Measurements from ENCODE around the gene INO80.
"Not testable (repeated sequence)": the region's sequence is repeated elsewhere in the genome, so short reads cannot be mapped to it uniquely, and the experiment has no call there.

The INO80 gene

GRCh38 chr15:40976819-40977218 is 139.3 kb downstream of the INO80 start:
- H3K36me3 ChIP-seq (ENCODE audit: insufficient read depth, low read length) = peaks cover 60% of the 10 kb centered on the region
- H3K4me1 ChIP-seq (ENCODE audit: insufficient read depth, low read length) = no peaks in the 10 kb centered on the region
- H3K27ac ChIP-seq (ENCODE audit: low read depth, low read length) = no peak overlapping the region
- H3K27me3 ChIP-seq (ENCODE audit: control insufficient read depth in 1 of 2, insufficient read depth in 2 of 2, low read length in 2 of 2) = no peaks in the 10 kb centered on the region
- no peaks in the 10 kb centered on the region for H3K9me3 ChIP-seq (ENCODE audit: low read length)
- no peak overlapping the region for H3K4me3 ChIP-seq (ENCODE audit: low read depth in 1 of 2, low read length in 2 of 2)
- no peak overlapping the region for H3K9ac ChIP-seq (ENCODE audit: low read length)

- H3K36me3 ChIP-seq (ENCODE audit: insufficient read depth, low read length) = peaks cover 41% of the 10 kb centered on the region
- no peaks in the 10 kb centered on the region for H3K4me1 ChIP-seq (ENCODE audit: insufficient read depth, low read length)
- H3K27ac ChIP-seq (ENCODE audit: low read depth, low read length) = no peak overlapping the region
- H3K9me3 ChIP-seq (ENCODE audit: low read length) = no peaks in the 10 kb centered on the region
- no peak overlapping the region for H3K4me3 ChIP-seq (ENCODE audit: low read depth in 1 of 2, low read length in 2 of 2)
- H3K9ac ChIP-seq (ENCODE audit: low read length) = no peak overlapping the region
- no peaks in the 10 kb centered on the region for H3K27me3 ChIP-seq (ENCODE audit: control insufficient read depth in 1 of 2, insufficient read depth in 2 of 2, low read length in 2 of 2)
Measured at GRCh38 chr15:40974879-40975278, 141.2 kb downstream of the INO80 start.

GRCh38 chr15:40969363-40969762 is 146.7 kb downstream of the INO80 start:
- no peak overlapping the region for H3K9ac ChIP-seq (ENCODE audit: low read length)
- no peak overlapping the region for H3K27ac ChIP-seq (ENCODE audit: low read depth, low read length)
- no peak overlapping the region for H3K4me3 ChIP-seq (ENCODE audit: low read depth in 1 of 2, low read length in 2 of 2)
- no peaks in the 10 kb centered on the region for H3K4me1 ChIP-seq (ENCODE audit: insufficient read depth, low read length)
- no peaks in the 10 kb centered on the region for H3K27me3 ChIP-seq (ENCODE audit: control insufficient read depth in 1 of 2, insufficient read depth in 2 of 2, low read length in 2 of 2)
- no peaks in the 10 kb centered on the region for H3K36me3 ChIP-seq (ENCODE audit: insufficient read depth, low read length)
- no peaks in the 10 kb centered on the region for H3K9me3 ChIP-seq (ENCODE audit: low read length)

GRCh38 chr15:40968290-40969085 is 147.6 kb downstream of the INO80 start:
- H3K4me1 ChIP-seq (ENCODE audit: insufficient read depth, low read length) = no peaks in the 10 kb centered on the region

GRCh38 chr15:40964634-40965033 is 151.4 kb downstream of the INO80 start:
- Histone ChIP-seq H3K9ac (ENCODE audit: low read length) (no peak overlapping the region), H3K4me1 (ENCODE audit: insufficient read depth, low read length) (no peaks in the 10 kb centered on the region), H3K9me3 (ENCODE audit: low read length) (no peaks in the 10 kb centered on the region), H3K27me3 (ENCODE audit: control insufficient read depth in 1 of 2, insufficient read depth in 2 of 2, low read length in 2 of 2) (no peaks in the 10 kb centered on the region), H3K4me3 (ENCODE audit: low read depth in 1 of 2, low read length in 2 of 2) (no peak overlapping the region), H3K36me3 (ENCODE audit: insufficient read depth, low read length) (no peaks in the 10 kb centered on the region), H3K27ac (ENCODE audit: low read depth, low read length) (no peak overlapping the region)

More at GRCh38 chr15:40968290-40969085, 147.6 kb downstream of the INO80 start:
- Histone ChIP-seq H3K36me3 (ENCODE audit: insufficient read depth, low read length) (no peaks in the 10 kb centered on the region), H3K4me3 (ENCODE audit: low read depth in 1 of 2, low read length in 2 of 2) (no peak overlapping the region), H3K27me3 (ENCODE audit: control insufficient read depth in 1 of 2, insufficient read depth in 2 of 2, low read length in 2 of 2) (no peaks in the 10 kb centered on the region), H3K9ac (ENCODE audit: low read length) (no peak overlapping the region), H3K9me3 (ENCODE audit: low read length) (no peaks in the 10 kb centered on the region), H3K27ac (ENCODE audit: low read depth, low read length) (no peak overlapping the region)

GRCh38 chr15:40964006-40964405 is 152.1 kb downstream of the INO80 start:
- no peaks in the 10 kb centered on the region for H3K9me3 ChIP-seq (ENCODE audit: low read length)
- H3K9ac ChIP-seq (ENCODE audit: low read length) = no peak overlapping the region
- H3K4me1 ChIP-seq (ENCODE audit: insufficient read depth, low read length) = no peaks in the 10 kb centered on the region
- no peak overlapping the region for H3K27ac ChIP-seq (ENCODE audit: low read depth, low read length)
- no peaks in the 10 kb centered on the region for H3K36me3 ChIP-seq (ENCODE audit: insufficient read depth, low read length)
- H3K4me3 ChIP-seq (ENCODE audit: low read depth in 1 of 2, low read length in 2 of 2) = no peak overlapping the region
- no peaks in the 10 kb centered on the region for H3K27me3 ChIP-seq (ENCODE audit: control insufficient read depth in 1 of 2, insufficient read depth in 2 of 2, low read length in 2 of 2)

GRCh38 chr15:40963201-40963600 is 152.9 kb downstream of the INO80 start:
- Histone ChIP-seq H3K9me3 (ENCODE audit: low read length) (no peaks in the 10 kb centered on the region), H3K27me3 (ENCODE audit: control insufficient read depth in 1 of 2, insufficient read depth in 2 of 2, low read length in 2 of 2) (no peaks in the 10 kb centered on the region), H3K9ac (ENCODE audit: low read length) (no peak overlapping the region), H3K4me1 (ENCODE audit: insufficient read depth, low read length) (peaks cover 2% of the 10 kb centered on the region), H3K4me3 (ENCODE audit: low read depth in 1 of 2, low read length in 2 of 2) (no peak overlapping the region), H3K36me3 (ENCODE audit: insufficient read depth, low read length) (no peaks in the 10 kb centered on the region), H3K27ac (ENCODE audit: low read depth, low read length) (no peak overlapping the region)

GRCh38 chr15:40962317-40962716 is 153.8 kb downstream of the INO80 start:
- not testable (repeated sequence) for H3K27me3 ChIP-seq (ENCODE audit: control insufficient read depth in 1 of 2, insufficient read depth in 2 of 2, low read length in 2 of 2); H3K4me1 ChIP-seq (ENCODE audit: insufficient read depth, low read length); H3K9me3 ChIP-seq (ENCODE audit: low read length); H3K9ac ChIP-seq (ENCODE audit: low read length); H3K36me3 ChIP-seq (ENCODE audit: insufficient read depth, low read length); H3K27ac ChIP-seq (ENCODE audit: low read depth, low read length); H3K4me3 ChIP-seq (ENCODE audit: low read depth in 1 of 2, low read length in 2 of 2)

- H3K36me3 ChIP-seq (ENCODE audit: insufficient read depth, low read length); H3K9me3 ChIP-seq (ENCODE audit: low read length); H3K4me3 ChIP-seq (ENCODE audit: low read depth in 1 of 2, low read length in 2 of 2); H3K27me3 ChIP-seq (ENCODE audit: control insufficient read depth in 1 of 2, insufficient read depth in 2 of 2, low read length in 2 of 2); H3K9ac ChIP-seq (ENCODE audit: low read length); H3K27ac ChIP-seq (ENCODE audit: low read depth, low read length): not testable (repeated sequence)
- H3K4me1 ChIP-seq (ENCODE audit: insufficient read depth, low read length) = peaks cover 14% of the 10 kb centered on the region
Measured at GRCh38 chr15:40961740-40962139, 154.3 kb downstream of the INO80 start.

GRCh38 chr15:40960925-40961324 is 155.2 kb downstream of the INO80 start:
- no peak overlapping the region for H3K4me3 ChIP-seq (ENCODE audit: low read depth in 1 of 2, low read length in 2 of 2)
- H3K9ac ChIP-seq (ENCODE audit: low read length) = no peak overlapping the region
- no peaks in the 10 kb centered on the region for H3K36me3 ChIP-seq (ENCODE audit: insufficient read depth, low read length)
- H3K27me3 ChIP-seq (ENCODE audit: control insufficient read depth in 1 of 2, insufficient read depth in 2 of 2, low read length in 2 of 2) = no peaks in the 10 kb centered on the region
- H3K4me1 ChIP-seq (ENCODE audit: insufficient read depth, low read length) = peaks cover 22% of the 10 kb centered on the region
- H3K27ac ChIP-seq (ENCODE audit: low read depth, low read length) = no peak overlapping the region
- no peaks in the 10 kb centered on the region for H3K9me3 ChIP-seq (ENCODE audit: low read length)

GRCh38 chr15:40960151-40960885 is 155.8 kb downstream of the INO80 start:
- no peak overlapping the region for H3K4me3 ChIP-seq (ENCODE audit: low read depth in 1 of 2, low read length in 2 of 2)
- H3K36me3 ChIP-seq (ENCODE audit: insufficient read depth, low read length) = no peaks in the 10 kb centered on the region
- H3K27me3 ChIP-seq (ENCODE audit: control insufficient read depth in 1 of 2, insufficient read depth in 2 of 2, low read length in 2 of 2) = no peaks in the 10 kb centered on the region
- peaks cover 27% of the 10 kb centered on the region for H3K4me1 ChIP-seq (ENCODE audit: insufficient read depth, low read length)
- H3K9me3 ChIP-seq (ENCODE audit: low read length) = no peaks in the 10 kb centered on the region
- no peak overlapping the region for H3K27ac ChIP-seq (ENCODE audit: low read depth, low read length)
- H3K9ac ChIP-seq (ENCODE audit: low read length) = no peak overlapping the region

Measured in muscle layer of colon (tissue), 2 donors.